Stimulated activated CD8-positive, alpha-beta memory T cell treated with anti-CD3 and anti-CD28 coated beads, Interleukin-15, amount 100 ng/mL, for 24 hours (primary cell): ENCODE results near the gene MMGT1.
A peak's percentile ranks its signal among the peaks of the same experiment; 100 is the strongest.

Source experiments
- DNase-seq: peaks from one replicate; pipeline ENCODE4 v3.0.0-alpha.2; 2020; ENCODE audit warnings: low read depth

MMGT1 gene

GRCh38 chrX:135973548-135974278 is at the start of gene MMGT1:
Gene MMGT1, minus strand, starts transcription at chrX:135973988. Its CDS starts 313 bp downstream, at chrX:135973675.
- DNase-seq = peak; percentile 43

DNA sequence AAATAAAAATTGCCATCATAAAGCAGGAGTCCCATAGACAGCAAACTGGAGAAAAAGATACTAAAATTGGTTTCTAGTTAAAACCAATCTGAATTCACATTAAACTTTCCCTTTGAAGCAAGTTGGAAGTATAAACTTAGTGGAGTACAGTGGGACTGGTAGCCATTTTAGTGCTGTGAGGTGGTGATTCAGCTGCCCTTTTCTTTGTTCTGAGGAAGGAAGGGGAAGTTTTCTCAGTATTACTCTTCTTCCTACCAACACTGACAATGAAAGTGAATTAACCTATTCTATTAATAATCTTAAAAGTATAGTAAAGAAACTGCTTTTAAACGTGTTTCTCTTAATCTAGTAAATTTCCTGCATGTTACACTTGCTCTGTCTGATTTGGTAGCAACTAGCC is 48.1 kb upstream of the MMGT1 start:
- no peak for DNase-seq

DNA sequence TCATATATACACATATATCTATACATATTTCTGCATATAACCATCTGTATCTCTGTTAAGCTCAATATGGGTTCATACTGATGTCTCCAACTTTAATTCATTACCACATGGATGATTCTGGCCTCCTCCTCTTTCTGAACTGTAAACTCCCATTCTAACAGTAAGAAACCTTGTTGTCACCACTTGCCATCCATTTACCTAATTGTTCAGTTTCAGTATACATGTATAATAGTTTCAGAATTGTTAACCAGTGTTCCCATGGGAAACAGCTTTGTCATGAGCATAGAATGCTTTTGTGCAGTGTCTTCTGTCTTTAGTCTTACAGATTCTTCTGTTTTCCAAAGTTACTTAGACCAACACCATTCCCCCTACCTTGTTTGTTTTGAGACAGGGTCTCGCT is 47.4 kb upstream of the MMGT1 start:
- DNase-seq = no peak

GRCh38 chrX:136019226-136019625 is 45.4 kb upstream of the MMGT1 start:
- DNase-seq = no peak

- DNase-seq = no peak
These were observed 43.1 kb upstream of the MMGT1 start for GRCh38 chrX:136016881-136017280.

GRCh38 chrX:136015016-136015415 is 41.2 kb upstream of the MMGT1 start:
- no peak for DNase-seq

- DNase-seq = no peak
These were observed 14.5 kb upstream of the MMGT1 start for GRCh38 chrX:135988245-135988644.

DNA sequence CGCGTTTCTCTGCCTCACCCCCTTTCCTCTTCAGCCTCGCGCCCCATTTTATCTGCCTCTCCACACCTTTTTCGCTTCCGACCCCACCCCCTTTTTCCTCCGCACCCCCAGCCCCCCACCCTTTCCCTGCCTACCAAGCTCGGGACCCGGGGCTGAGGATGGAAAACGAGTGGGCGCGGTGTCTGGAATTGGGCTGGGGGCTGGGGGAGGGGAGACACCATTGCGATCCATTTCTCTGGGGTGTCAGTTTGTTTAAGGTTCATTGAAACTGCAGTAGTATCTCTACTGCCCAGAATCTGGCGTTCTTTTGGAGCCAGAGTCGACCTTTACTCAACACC is 12.2 kb upstream of the MMGT1 start:
- no peak for DNase-seq

DNA sequence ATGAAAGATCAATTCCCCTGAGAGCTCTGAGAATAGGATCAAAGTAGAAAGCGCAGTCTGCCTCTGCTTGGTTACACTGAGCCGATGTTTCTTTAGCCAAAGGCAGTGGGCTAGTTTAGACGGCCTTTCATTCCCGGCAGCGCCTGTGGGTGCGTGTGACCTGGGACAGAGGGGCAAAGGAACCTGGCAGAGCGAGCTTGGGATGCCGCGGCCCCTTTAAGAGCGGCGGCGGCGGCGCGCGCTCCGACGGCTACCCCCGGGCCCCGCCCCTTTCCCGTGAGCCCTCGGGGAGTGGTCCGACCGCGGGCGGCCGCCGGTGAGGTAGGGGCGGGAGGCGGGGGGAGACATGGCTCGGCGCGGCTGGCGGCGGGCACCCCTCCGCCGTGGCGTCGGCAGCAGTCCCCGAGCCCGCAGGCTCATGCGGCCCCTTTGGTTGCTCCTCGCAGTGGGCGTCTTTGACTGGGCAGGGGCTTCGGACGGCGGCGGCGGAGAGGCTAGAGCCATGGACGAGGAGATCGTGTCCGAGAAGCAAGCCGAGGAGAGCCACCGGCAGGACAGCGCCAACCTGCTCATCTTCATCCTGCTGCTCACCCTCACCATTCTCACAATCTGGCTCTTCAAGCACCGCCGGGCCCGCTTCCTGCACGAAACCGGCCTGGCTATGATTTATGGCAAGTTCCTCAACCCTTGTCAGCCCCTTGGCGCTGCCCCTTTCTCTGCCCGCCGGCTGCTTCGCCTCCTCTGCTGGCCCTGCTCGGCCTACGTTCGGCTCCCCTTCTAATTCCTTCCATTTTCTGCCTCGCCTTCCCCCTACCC is 11.6 kb upstream of the MMGT1 start, which contains the start of gene SLC9A6:
Gene SLC9A6 (plus strand): TSS at position 279 of the 816 bp plus-strand sequence. CDS start 224 bp downstream, at position 503.
- DNase-seq = peak; percentile 35

GRCh38 chrX:135984791-135985156 is 11.0 kb upstream of the MMGT1 start:
- no peak for DNase-seq

- DNase-seq = no peak
These were observed 10.5 kb upstream of the MMGT1 start for GRCh38 chrX:135984256-135984655.

- no peak for DNase-seq
These were observed 9.1 kb upstream of the MMGT1 start for GRCh38 chrX:135982860-135983259.

DNA sequence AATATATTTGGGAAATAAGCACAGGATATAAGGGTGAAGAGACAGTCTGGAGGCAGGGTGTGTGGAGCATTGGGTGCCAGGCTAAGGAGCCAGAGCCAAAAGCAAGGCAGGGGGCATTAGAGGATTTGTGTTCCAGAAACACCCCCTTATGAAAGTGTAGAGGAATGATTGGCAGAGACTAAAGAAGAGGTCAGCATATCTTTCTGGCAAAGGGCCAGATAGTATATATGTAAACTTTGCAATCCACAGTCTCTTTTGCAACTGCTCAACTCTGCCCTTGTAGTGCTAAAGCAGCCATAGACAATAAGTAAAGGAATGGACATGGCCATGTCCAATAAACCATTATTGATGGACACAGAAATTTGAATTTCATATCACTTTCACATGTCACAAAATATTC is 7.9 kb upstream of the MMGT1 start:
- no peak for DNase-seq

- no peak for DNase-seq
These were observed 7.2 kb upstream of the MMGT1 start for GRCh38 chrX:135981010-135981409.

GRCh38 chrX:135977611-135978010 is 3.8 kb upstream of the MMGT1 start:
- DNase-seq = no peak

DNA sequence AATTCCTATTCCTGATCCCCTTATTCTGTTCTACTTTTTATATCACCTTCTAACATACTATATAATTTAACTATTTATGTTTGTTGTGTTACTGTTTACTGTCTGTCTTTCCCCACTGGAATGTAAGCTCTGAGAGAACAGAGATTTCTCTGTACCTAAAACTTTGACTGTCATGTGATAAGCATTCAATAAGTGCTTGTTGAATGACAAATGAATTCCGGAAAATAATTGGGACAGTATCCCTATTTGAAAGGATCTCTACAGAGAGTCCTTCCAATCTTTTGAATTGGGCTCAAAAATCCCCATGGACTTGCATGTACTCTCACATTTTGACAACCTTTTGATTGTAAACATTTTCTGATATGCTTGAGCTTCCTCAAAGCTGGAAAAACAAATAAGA is 1.6 kb upstream of the MMGT1 start:
- DNase-seq = no peak

GRCh38 chrX:135974279-135974856 is 580 bp upstream of the MMGT1 start:
- DNase-seq = no peak

GRCh38 chrX:135973025-135973547 is 702 bp downstream of the MMGT1 start:
- DNase-seq = no peak

- DNase-seq = no peak
These were observed 22.5 kb downstream of the MMGT1 start for GRCh38 chrX:135951291-135951690.

DNA sequence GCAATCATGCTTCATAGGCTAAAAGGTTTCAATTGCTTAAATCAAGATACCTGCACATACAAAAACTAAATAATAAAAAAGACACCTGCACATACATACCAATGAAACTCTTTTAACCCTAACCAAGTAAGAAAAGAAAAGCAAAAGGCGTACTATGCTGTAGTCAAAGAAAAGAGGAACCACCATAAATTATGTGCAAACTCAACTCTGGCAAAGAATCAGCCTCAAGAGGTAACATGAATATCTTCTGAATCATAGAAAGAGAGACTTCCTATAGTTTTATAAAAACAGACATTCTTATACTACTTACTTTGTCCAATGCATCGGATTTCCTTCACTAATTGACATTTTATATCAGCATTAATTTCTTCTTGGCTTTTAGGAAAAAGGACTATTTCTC is 29.3 kb downstream of the MMGT1 start:
- DNase-seq = no peak

DNA sequence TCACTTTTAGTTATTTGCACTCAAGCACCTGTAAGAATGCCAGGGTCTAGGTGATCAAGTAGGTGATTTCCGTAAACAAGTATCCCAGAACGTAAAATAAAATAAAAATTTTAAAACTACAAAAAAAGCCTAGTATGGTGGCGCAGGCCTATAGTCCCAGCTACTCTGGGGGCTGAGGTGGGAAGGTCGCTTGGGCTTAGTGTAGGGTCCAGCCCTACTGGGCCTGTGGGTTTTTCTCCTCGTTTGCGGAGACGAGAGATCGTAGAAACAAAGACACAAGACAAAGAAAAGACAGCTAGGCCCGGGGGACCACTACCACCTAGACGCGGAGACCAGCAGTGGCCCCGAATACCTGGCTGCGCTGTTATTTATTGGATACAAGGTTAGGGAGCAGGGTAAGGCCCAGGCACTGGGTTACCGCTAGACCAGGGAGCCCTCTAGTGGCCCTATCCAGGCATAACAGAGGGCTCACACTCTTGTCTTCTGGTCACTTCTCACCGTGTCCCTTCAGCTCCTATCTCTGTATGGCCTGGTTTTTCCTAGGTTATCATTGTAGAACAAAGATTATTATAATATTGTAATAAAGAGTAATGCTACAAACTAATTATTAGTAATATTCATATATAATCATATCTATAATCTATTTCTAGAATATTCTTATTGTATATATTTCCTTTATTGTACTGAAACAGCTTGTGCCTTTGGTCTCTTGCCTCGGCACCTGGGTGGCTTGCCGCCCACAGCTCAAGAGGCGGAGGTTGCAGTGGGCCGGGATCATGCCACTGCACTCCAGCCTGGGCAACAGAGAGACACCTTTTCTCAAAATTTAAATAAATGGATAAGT is 41.9 kb downstream of the MMGT1 start:
- DNase-seq = no peak

DNA sequence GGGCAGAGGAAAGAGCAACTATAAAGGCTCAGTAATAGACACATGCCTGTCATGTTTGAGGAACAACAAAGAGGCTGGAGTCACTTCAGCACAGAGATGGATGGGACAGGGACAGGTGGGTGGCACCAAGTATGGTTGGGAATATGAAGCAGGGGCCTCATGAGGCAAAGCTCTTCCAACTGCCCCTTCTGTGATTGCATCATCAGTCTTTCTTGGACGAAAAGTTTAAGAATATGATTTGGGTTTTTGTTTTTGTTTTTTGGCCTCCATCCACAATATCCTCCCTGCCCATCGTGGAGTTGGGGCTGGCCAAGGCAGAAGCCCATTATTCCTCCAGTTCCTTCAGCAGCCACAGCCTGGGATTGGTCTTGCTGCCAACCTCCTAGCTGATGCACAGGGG is 45.9 kb downstream of the MMGT1 start:
- no peak for DNase-seq
